ENCODE data around the gene ARHGAP4.

ARHGAP4 gene

GRCh38 chrX:153963546-153963945 is 37.5 kb upstream of the ARHGAP4 start:
- DNase-seq (ENCODE audit: low spot score): no peak

GRCh38 chrX:153961292-153961691 is 35.2 kb upstream of the ARHGAP4 start:
- DNase-seq (ENCODE audit: low spot score): no peak

GRCh38 chrX:153960786-153961185 is 34.7 kb upstream of the ARHGAP4 start:
- DNase-seq (ENCODE audit: low spot score): no peak

- no peak for DNase-seq (ENCODE audit: low spot score)
Measured at GRCh38 chrX:153960077-153960476, 34.0 kb upstream of the ARHGAP4 start.

- DNase-seq (ENCODE audit: low spot score): no peak
Measured at GRCh38 chrX:153959649-153960048, 33.6 kb upstream of the ARHGAP4 start.

GRCh38 chrX:153958605-153959004 is 32.5 kb upstream of the ARHGAP4 start:
- no peak for DNase-seq (ENCODE audit: low spot score)

GRCh38 chrX:153957224-153957623 is 31.2 kb upstream of the ARHGAP4 start:
- DNase-seq (ENCODE audit: low spot score): no peak

GRCh38 chrX:153956044-153956907 is 30.2 kb upstream of the ARHGAP4 start:
- no peak for DNase-seq (ENCODE audit: low spot score)

- DNase-seq (ENCODE audit: low spot score): no peak
Measured at GRCh38 chrX:153955228-153955732, 29.2 kb upstream of the ARHGAP4 start.

GRCh38 chrX:153954558-153955227 is 28.6 kb upstream of the ARHGAP4 start:
- DNase-seq (ENCODE audit: low spot score): no peak

- DNase-seq (ENCODE audit: low spot score): no peak
Measured at GRCh38 chrX:153953892-153954557, 28.0 kb upstream of the ARHGAP4 start.

GRCh38 chrX:153953342-153953830 is 27.3 kb upstream of the ARHGAP4 start:
- peak; percentile 68 for DNase-seq (ENCODE audit: low spot score)

GRCh38 chrX:153952373-153953026 is 26.4 kb upstream of the ARHGAP4 start:
- DNase-seq (ENCODE audit: low spot score): no peak

- no peak for DNase-seq (ENCODE audit: low spot score)
Measured at GRCh38 chrX:153951683-153952372, 25.8 kb upstream of the ARHGAP4 start.

GRCh38 chrX:153950127-153950526 is 24.1 kb upstream of the ARHGAP4 start:
- DNase-seq (ENCODE audit: low spot score): no peak

GRCh38 chrX:153948847-153949805 is 23.1 kb upstream of the ARHGAP4 start:
- no peak for DNase-seq (ENCODE audit: low spot score)

GRCh38 chrX:153948002-153948466 is 22.0 kb upstream of the ARHGAP4 start:
- no peak for DNase-seq (ENCODE audit: low spot score)

- peak; percentile 60 for DNase-seq (ENCODE audit: low spot score)
Measured at GRCh38 chrX:153947009-153947769, 21.1 kb upstream of the ARHGAP4 start.

Measured in COLO829 (cell line).